ENCODE results near the gene WNT2. TPM values are rescaled to one million over a fixed set of nuclear protein-coding genes. Genes with fewer than 3 reads are reported as not detected.

WNT2 gene
- total and polyA plus RNA-seq, 2 donors (not counting 1 experiment from before 2014, with no cell fraction given), result 1.7 to 14.5 TPM

GRCh38 chr7:117278040-117278439, 44.8 kb downstream of the WNT2 start:
- H3K27ac ChIP-seq (ENCODE audit: insufficient read depth, low read length), result no peak overlapping the region
- DNase-seq (ENCODE audit: low read depth in 2 of 2), result no peak
- no peak overlapping the region for H3K9ac ChIP-seq (ENCODE audit: insufficient read depth, low read length)
- H3K27me3 ChIP-seq (ENCODE audit: control insufficient read depth, insufficient read depth, low read length), result no peaks in the 10 kb centered on the region
- no peak overlapping the region for H3K4me3 ChIP-seq (replicated peaks in 1 of 4; ENCODE audit: control extremely low read depth in 1 of 4, insufficient read depth in 1 of 4, low read depth in 3 of 4, low read length in 4 of 4)
- peaks cover 6% of the 10 kb centered on the region for H3K4me1 ChIP-seq (ENCODE audit: control insufficient read depth, extremely low read depth, insufficient read depth, low read length)
- H3K36me3 ChIP-seq (ENCODE audit: control insufficient read depth, insufficient read depth, low read length), result no peaks in the 10 kb centered on the region
- no peaks in the 10 kb centered on the region for H3K9me3 ChIP-seq (ENCODE audit: control insufficient read depth, insufficient read depth, low read depth, low read length)
- TF ChIP-seq EZH2 (IDR thresholded peaks at IDR 0.05; ENCODE audit: low read length, missing control alignments) (no peak), CTCF (conservative IDR thresholded peaks at IDR 0.05 in 1 of 2, IDR thresholded peaks at IDR 0.05 in 1 of 2; ENCODE audit: low read depth in 1 of 2, low read length in 2 of 2) (no peak)
- H3K4me2 ChIP-seq (ENCODE audit: extremely low read depth, insufficient read depth, low read length), result no peak overlapping the region
- H4K20me1 ChIP-seq (ENCODE audit: control insufficient read depth, extremely low read depth, insufficient read depth, low read length), result no peaks in the 10 kb centered on the region
- H2AFZ ChIP-seq (ENCODE audit: low read length), result no peak overlapping the region
- no peaks in the 10 kb centered on the region for H3K79me2 ChIP-seq (ENCODE audit: control insufficient read depth, insufficient read depth, low read length)

GRCh38 chr7:117277576-117277975, 45.3 kb downstream of the WNT2 start:
- Histone ChIP-seq H3K27me3 (ENCODE audit: control insufficient read depth, insufficient read depth, low read length) (no peaks in the 10 kb centered on the region), H3K9ac (ENCODE audit: insufficient read depth, low read length) (no peak overlapping the region), H2AFZ (ENCODE audit: low read length) (no peak overlapping the region), H3K9me3 (ENCODE audit: control insufficient read depth, insufficient read depth, low read depth, low read length) (no peaks in the 10 kb centered on the region), H3K4me1 (ENCODE audit: control insufficient read depth, extremely low read depth, insufficient read depth, low read length) (peaks cover 4% of the 10 kb centered on the region), H3K4me2 (ENCODE audit: extremely low read depth, insufficient read depth, low read length) (no peak overlapping the region), H3K4me3 (replicated peaks in 1 of 4; ENCODE audit: control extremely low read depth in 1 of 4, insufficient read depth in 1 of 4, low read depth in 3 of 4, low read length in 4 of 4) (no peak overlapping the region), H4K20me1 (ENCODE audit: control insufficient read depth, extremely low read depth, insufficient read depth, low read length) (no peaks in the 10 kb centered on the region), H3K79me2 (ENCODE audit: control insufficient read depth, insufficient read depth, low read length) (no peaks in the 10 kb centered on the region), H3K27ac (ENCODE audit: insufficient read depth, low read length) (no peak overlapping the region), H3K36me3 (ENCODE audit: control insufficient read depth, insufficient read depth, low read length) (no peaks in the 10 kb centered on the region)
- no peak for DNase-seq (ENCODE audit: low read depth in 2 of 2)
- TF ChIP-seq EZH2 (IDR thresholded peaks at IDR 0.05; ENCODE audit: low read length, missing control alignments), result no peak
- no peak for TF ChIP-seq CTCF (conservative IDR thresholded peaks at IDR 0.05 in 1 of 2, IDR thresholded peaks at IDR 0.05 in 1 of 2; ENCODE audit: low read depth in 1 of 2, low read length in 2 of 2)

- Histone ChIP-seq H3K36me3 (ENCODE audit: control insufficient read depth, insufficient read depth, low read length) (no peaks in the 10 kb centered on the region), H2AFZ (ENCODE audit: low read length) (no peak overlapping the region), H3K4me2 (ENCODE audit: extremely low read depth, insufficient read depth, low read length) (no peak overlapping the region), H3K4me3 (replicated peaks in 1 of 4; ENCODE audit: control extremely low read depth in 1 of 4, insufficient read depth in 1 of 4, low read depth in 3 of 4, low read length in 4 of 4) (no peak overlapping the region), H3K27ac (ENCODE audit: insufficient read depth, low read length) (no peak overlapping the region), H3K27me3 (ENCODE audit: control insufficient read depth, insufficient read depth, low read length) (no peaks in the 10 kb centered on the region), H3K79me2 (ENCODE audit: control insufficient read depth, insufficient read depth, low read length) (no peaks in the 10 kb centered on the region), H4K20me1 (ENCODE audit: control insufficient read depth, extremely low read depth, insufficient read depth, low read length) (no peaks in the 10 kb centered on the region), H3K4me1 (ENCODE audit: control insufficient read depth, extremely low read depth, insufficient read depth, low read length) (peaks cover 7% of the 10 kb centered on the region), H3K9ac (ENCODE audit: insufficient read depth, low read length) (no peak overlapping the region), H3K9me3 (ENCODE audit: control insufficient read depth, insufficient read depth, low read depth, low read length) (no peaks in the 10 kb centered on the region)
- DNase-seq (ENCODE audit: low read depth in 2 of 2), result peak in 1 of 2 donors; percentile 37
- TF ChIP-seq EZH2 (IDR thresholded peaks at IDR 0.05; ENCODE audit: low read length, missing control alignments), result no peak
- no peak for TF ChIP-seq CTCF (conservative IDR thresholded peaks at IDR 0.05 in 1 of 2, IDR thresholded peaks at IDR 0.05 in 1 of 2; ENCODE audit: low read depth in 1 of 2, low read length in 2 of 2)
Observed at GRCh38 chr7:117274951-117275350, 47.9 kb downstream of the WNT2 start.

Measured in fibroblast of lung (primary cell).